Hematopoietic multipotent progenitor cell treated with erythropoietin and hydrocortisone succinate and interleukin-3 and kit ligand, for 15 days (in vitro differentiated cells): ENCODE results near the gene CFAP100.

Source experiments
- DNase-seq: peaks from one replicate; pipeline ENCODE4 v3.0.0-alpha.2; 2015; ENCODE audit warnings: low spot score

The CFAP100 gene

GRCh38 chr3:126375835-126376331, 18.8 kb upstream of the CFAP100 start:
- DNase-seq: no peak

- DNase-seq: no peak
Observed at GRCh38 chr3:126376444-126376843, 18.3 kb upstream of the CFAP100 start.

GRCh38 chr3:126377211-126377610, 17.5 kb upstream of the CFAP100 start:
- no peak for DNase-seq

- no peak for DNase-seq
Observed at GRCh38 chr3:126378341-126378751, 16.4 kb upstream of the CFAP100 start.

- no peak for DNase-seq
Observed at GRCh38 chr3:126380011-126380768, 14.5 kb upstream of the CFAP100 start.

GRCh38 chr3:126381966-126382365, 12.7 kb upstream of the CFAP100 start:
- no peak for DNase-seq

- peak; percentile 19 for DNase-seq
Observed at GRCh38 chr3:126389112-126389793, 5.5 kb upstream of the CFAP100 start.

- no peak for DNase-seq
Observed at GRCh38 chr3:126389794-126390146, 4.9 kb upstream of the CFAP100 start.

GRCh38 chr3:126390201-126390600, 4.5 kb upstream of the CFAP100 start:
- no peak for DNase-seq

- DNase-seq: no peak
Observed at GRCh38 chr3:126390751-126391150, 4.0 kb upstream of the CFAP100 start.

- no peak for DNase-seq
Observed at GRCh38 chr3:126391631-126392030, 3.1 kb upstream of the CFAP100 start.

GRCh38 chr3:126392246-126392645, 2.5 kb upstream of the CFAP100 start:
- DNase-seq: no peak

- no peak for DNase-seq
Observed at GRCh38 chr3:126393563-126393962, 1.1 kb upstream of the CFAP100 start.

GRCh38 chr3:126394977-126395321, 240 bp downstream of the CFAP100 start:
- no peak for DNase-seq

GRCh38 chr3:126395846-126396513, 1.3 kb downstream of the CFAP100 start:
- DNase-seq: no peak

GRCh38 chr3:126396536-126396935, 1.8 kb downstream of the CFAP100 start:
- no peak for DNase-seq

- DNase-seq: no peak
Observed at GRCh38 chr3:126397610-126398422, 3.1 kb downstream of the CFAP100 start.

GRCh38 chr3:126398423-126399350, 4.0 kb downstream of the CFAP100 start:
- no peak for DNase-seq

- no peak for DNase-seq
Observed at GRCh38 chr3:126399351-126399735, 4.6 kb downstream of the CFAP100 start.

GRCh38 chr3:126399756-126400155, 5.0 kb downstream of the CFAP100 start:
- DNase-seq: no peak

GRCh38 chr3:126401611-126402160, 7.0 kb downstream of the CFAP100 start:
- no peak for DNase-seq
